HG02798 (cell line): ENCODE measurements around the gene SLC29A3.
"Not testable (repeated sequence)": the region's sequence is repeated elsewhere in the genome, so short reads cannot be mapped to it uniquely, and the experiment has no call there.

Experiments used
- ATAC-seq: cut with Tn5 transposase; IDR thresholded peaks from one replicate; pipeline ENCODE4 v1.9.1; 2021; ENCODE audit warnings: mild to moderate bottlenecking; ENCODE audit not compliant: unreplicated experiment, poor library complexity

Gene SLC29A3

DNA sequence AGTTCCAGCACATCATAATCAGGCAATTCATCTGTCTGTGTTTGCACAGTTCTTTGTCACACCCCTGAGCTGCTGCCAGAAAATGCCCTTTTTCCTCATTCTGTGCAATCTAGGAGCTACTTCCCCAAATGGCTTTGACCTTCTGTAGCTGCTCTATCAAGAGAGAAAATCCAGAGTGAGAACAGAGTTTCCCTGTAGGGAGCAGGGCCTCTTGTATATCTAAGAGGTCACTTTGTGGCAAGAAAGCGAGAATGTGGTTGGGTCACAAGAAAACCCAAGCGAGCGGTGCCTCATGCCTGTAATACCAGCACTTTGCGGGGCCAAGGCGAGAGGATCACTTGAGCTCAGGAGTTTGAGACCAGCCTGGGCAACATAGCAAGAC, 24.3 kb downstream of the SLC29A3 start:
- no peak for ATAC-seq

DNA sequence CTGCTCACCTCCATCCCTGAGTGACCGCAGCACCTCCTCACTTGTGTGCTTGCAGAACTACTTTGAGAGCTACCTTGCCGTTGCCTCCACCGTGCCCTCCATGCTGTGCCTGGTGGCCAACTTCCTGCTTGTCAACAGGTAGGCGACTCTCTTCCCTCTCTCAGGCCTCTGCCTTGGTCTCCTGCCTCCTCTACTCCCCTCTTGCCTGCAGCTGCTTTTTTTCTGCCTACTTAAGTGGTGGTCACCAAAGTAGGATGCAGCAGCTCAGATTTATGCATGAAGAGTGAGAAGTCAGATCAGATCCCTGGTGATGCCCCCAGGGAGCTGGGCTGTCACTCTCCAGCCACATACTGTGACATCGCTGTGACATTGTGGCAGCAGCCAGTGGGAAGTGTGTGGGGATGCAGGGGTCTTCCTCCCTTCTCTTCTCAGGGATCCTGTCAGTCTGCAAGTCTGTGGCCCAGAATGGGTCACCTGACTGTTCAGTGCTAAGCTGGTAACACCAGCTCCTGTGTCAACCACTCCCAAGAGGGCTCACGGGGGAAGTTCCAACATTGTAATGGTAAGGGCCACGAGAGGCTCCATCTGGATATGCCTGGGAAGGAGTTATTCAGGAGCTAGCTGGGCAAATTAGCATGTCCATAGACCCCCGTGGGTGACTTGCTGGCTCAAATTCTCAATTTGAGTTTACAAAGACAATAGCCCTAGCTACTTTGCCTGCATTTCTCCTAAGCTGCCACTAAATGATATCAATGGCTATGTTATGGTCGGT, 25.3 kb downstream of the SLC29A3 start:
- no peak for ATAC-seq

GRCh38 chr10:71344993-71345480, 26.0 kb downstream of the SLC29A3 start:
- no peak for ATAC-seq

GRCh38 chr10:71345694-71346093, 26.6 kb downstream of the SLC29A3 start:
- ATAC-seq, result no peak

DNA sequence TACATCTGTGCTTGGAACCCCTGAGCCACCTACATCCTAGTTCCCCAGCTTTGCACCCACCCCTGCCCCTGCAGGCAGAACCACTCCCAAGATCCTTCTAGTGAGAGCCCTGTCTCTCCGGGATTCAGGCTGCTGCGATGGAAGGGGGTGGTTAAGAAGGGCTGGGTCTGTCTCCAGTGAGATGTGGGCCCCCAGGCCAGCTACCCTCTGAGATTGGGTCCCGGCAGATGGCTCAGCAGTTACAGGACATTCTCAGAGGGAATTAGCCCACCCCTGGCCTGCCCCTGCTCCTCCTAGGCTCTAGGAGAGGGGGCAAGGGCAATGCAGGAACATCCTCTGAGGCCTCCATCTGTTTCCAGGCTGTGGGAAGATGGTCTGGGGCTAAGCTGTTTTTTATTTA, 27.7 kb downstream of the SLC29A3 start:
- ATAC-seq, result no peak

DNA sequence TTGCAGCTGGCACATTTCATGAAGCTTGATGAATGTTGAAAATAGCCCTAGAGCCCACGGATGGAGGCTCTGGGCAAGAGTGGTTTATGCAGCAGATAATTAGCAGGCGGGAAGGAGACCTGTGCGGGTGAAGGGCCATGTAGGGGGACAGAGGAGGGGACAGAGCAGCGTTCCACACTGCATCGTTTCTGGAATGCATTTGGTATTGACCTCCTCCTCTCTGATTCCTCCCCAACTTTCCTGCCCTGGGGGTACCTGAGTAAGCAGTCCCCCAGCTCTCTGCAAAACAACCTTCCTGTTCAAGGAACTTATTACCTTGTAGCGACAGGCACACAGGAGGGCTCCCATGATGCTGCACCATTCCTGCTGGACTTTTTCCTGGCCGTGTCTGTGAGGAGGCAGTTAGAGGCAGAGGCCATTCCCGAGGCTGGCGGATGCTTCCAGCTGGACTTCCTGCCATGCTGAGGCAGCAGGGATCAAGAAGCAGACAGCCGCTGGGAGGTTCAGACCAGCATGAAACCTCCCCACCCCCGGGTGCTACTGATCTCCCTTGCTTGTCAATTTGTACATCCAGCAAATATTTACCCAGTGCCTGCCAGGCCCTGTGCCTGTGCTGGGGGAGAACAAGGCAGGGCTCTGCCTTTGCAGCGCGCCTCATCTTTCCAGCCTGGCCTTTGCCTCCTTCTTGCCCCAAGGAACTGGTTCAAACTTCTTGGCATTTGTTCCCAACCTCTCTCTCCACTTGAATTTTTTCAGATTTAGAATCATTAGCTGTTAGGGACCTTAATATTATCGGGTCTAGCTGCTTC, 28.7 kb downstream of the SLC29A3 start:
- no peak for ATAC-seq

GRCh38 chr10:71348850-71349249, 29.8 kb downstream of the SLC29A3 start:
- ATAC-seq, result no peak

DNA sequence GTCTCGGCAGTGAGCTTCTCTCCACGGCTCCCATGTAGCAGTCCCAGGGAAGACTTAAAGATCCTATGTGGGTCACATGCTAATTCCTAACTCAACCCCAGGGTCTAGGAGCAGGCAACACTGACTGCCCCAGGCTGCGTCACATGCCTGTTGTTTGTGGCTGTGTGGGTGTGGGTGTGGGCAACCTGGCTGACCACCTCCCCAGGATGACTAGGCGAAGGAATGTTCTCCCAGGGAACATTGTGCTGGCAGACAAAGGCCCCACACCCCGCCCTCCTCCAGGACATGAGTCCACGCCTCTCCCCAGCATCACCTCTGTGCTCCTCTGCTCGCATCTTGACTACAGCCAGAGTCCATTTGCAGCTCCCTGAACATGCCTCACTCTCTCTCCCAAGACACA, 30.3 kb downstream of the SLC29A3 start:
- no peak for ATAC-seq

GRCh38 chr10:71351087-71351486, 32.0 kb downstream of the SLC29A3 start:
- no peak for ATAC-seq

- ATAC-seq, result no peak
These were observed 32.7 kb downstream of the SLC29A3 start for GRCh38 chr10:71351628-71352319.

DNA sequence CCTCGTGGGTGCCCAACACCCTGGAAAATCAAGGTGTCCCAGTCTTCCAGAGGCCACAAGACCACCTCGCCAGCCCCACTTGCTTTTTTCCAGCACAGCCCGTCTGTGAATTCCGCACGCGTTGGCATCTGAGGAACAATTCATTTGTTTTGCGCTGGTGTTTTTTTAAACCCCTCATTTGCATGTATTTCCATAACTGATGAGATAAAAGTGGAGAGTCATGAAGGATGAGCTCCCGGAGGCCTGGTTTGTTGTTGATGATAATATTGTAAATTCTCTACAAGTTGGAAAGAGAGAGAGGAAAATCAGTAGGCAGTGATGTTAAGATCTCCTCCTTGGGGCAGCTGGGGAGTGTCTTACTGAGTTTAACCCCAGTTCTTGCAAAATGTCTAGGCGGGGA, 34.6 kb downstream of the SLC29A3 start:
- ATAC-seq, result no peak

DNA sequence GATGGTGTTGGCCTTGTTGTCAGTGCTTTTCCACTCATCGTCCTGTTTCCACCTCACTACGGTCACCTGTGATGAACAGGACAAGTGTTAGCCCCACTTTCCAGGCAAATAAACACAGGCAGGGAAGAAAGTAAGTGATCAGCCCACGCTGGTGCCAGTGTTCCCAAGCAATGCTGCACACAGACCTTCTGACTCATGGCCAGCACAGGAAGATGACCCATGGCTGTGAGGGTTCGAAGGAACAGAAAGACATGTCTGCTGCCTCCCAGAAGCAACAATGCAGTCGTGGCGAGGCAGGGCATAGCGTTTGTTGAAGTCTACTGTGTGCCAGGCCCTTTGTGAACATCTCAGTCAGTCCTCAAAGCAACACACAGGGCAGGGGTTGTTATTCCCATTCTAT, 35.7 kb downstream of the SLC29A3 start:
- ATAC-seq, result no peak

DNA sequence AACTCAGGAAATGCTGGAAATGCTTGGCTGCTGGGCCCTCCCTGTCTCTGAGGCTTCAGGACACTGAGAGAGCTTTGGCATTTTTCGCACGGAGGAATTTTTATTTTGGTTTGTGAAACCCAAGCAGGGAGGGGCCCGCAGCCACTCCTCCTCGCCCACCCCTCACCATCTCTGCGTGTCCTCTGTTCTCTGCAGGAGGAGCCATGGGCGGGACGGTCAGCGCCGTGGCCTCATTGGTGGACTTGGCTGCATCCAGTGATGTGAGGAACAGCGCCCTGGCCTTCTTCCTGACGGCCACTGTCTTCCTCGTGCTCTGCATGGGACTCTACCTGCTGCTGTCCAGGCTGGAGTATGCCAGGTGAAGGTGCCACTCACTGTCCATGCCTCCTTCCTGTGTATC, 36.8 kb downstream of the SLC29A3 start:
- ATAC-seq, result no peak

DNA sequence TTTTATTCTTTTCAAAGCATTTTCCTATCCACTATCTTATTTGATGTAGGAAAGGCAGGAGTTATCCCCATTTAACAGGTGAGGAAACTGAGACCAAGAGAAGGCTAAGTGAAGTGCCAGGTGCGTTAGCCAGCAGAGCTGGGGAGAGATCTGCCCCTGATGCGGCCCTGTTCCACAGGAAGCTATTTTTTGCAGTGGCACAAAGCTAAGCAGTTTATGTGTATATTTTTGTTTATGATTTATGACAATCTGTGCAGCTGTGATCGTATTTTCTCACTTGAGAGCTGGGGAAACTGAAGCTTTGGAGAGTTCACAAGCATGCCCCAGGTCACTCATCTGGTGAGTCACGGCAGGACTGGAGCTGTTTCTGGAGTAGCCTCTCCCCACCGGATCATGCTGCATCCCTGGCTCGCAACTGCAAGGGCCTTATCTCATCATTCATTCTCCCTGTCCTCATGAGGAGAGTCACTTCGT, 38.8 kb downstream of the SLC29A3 start:
- no peak for ATAC-seq

DNA sequence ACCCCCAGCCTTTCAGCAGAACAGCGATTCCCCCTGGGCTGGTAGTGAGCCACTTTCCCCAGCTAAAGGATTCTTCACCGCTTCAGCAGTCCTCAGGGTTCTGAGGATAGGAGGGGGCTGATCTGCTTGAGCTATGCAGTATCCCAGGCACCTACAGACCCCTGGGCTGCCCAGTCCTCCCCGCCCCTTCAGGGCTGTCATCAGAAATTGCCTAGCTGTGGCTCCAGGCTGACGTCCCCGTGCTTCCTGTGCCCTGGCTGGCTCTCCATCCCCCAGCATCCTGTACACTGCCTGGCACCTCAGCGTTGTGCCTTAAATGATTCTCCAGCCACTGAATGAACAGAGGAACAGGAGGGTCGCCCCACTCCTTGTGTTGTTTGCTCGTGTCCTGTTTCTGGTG, 39.2 kb downstream of the SLC29A3 start:
- ATAC-seq, result no peak

DNA sequence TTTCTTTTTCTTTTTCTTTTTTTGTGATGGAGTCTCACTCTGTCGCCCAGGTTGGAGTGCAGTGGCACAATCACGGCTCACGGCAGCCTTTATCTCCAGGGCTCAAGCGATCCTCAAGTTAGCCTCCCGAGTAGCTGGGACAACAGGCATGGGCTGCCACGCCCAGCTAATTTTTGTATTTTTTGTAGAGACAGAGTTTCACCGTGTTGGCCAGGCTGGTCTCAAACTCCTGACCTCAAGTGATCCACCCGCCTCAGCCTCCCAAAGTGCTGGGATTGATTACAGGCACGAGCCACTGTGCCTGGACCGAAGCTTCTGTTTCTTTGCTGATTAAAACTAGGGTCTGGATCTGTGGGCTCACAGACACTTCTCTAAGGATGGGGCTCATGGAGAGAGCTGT, 39.8 kb downstream of the SLC29A3 start:
- ATAC-seq, result not testable (repeated sequence)

DNA sequence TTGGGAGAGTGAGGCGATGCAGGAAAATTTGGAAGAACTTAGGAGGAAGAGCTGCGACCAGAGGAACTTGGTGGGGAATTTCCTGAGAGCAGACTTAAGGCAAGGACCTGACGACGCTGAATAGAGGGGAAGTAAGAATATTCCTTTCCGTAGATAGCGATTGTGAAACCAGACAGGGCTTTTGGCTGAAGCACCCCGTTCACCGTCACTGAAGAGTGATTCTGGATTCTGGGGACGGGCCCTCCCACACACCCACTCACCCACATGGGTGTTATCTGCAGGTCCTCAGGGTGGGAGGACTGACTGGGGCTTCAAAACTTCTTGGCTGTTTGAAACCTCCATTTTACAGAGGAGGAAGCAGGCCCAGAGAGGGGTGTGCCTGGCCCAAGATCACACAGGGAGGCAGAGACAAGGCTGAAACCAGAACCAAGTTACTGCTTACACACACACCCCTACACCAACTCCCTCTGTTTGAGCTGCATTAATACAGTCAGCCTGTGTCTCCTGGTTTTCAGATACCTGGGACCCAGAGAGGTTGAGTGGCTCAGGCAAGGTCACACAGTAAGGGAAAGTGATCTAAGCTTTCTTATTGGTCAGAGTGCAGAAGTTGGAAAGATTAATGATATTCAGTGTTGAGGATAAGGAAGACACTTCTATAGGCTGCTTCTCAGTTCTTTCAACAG, 40.4 kb downstream of the SLC29A3 start:
- ATAC-seq, result peak; percentile 49

DNA sequence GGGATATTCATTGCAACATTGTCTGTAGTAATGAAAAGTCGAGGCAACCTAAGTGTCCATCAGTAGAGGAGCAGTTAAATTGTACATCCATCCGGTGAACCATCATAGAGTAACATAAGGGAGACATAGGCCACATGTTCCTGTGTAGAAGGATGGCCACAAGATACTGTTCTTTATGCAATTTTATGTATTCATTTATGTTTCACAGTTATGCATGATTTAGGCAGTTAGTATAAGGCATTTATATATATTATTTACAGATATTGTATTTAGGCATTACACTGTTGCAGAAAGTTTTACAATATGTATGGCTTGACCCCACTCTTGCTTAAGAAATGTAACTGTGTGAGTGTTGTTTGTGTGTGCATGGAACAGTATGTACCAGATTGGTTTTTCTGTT, 41.7 kb downstream of the SLC29A3 start:
- no peak for ATAC-seq

DNA sequence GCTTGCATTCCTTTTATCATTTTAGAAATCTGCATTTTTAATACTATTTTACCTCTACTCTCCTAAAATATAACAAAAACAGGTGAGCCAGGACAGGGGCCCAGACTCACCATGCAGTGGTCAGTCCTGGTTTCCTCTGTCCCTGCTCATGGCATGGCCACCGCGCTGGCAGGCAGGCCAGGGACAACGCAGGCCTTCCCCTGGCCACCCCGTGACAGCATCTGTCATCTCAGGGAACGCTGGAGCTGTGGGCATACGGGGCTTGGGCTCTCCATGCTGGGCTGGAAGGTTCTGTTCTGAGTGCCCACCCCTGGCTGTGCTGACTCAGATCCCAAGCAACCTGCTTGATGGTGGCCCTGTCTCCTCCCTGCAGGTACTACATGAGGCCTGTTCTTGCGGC, 42.5 kb downstream of the SLC29A3 start:
- no peak for ATAC-seq

- no peak for ATAC-seq
These were observed 43.1 kb downstream of the SLC29A3 start for GRCh38 chr10:71362141-71362540.
